GM12891 (cell line): ENCODE measurements around the gene TMEM8B.

Experiments used
- DNase-seq: peaks from one replicate; pipeline ENCODE4 v3.0.0; 2011; ENCODE audit warnings: low spot score; ENCODE audit not compliant: insufficient read length
- FAIRE-seq: peaks from 2 replicates; lab custom pipeline; 2011; peaks lifted over from hg19 to GRCh38; lab: Jason Lieb, UNC
- PAX5 ChIP-seq: IDR thresholded peaks from 2 replicates; pipeline ENCODE4 v1.6.1; 2011; ENCODE audit warnings: low read length, moderate library complexity, mild to moderate bottlenecking; ENCODE audit not compliant: insufficient read depth, severe bottlenecking
- POLR2A ChIP-seq: IDR thresholded peaks from 2 replicates; pipeline ENCODE4 v1.6.1; 2011; ENCODE audit warnings: low read depth, low read length, control low read depth
- POLR2AphosphoS5 ChIP-seq: IDR thresholded peaks from 2 replicates; pipeline ENCODE4 v1.6.1; 2011; ENCODE audit warnings: low read depth, low read length, control low read depth
- POU2F2 ChIP-seq: IDR thresholded peaks from 2 replicates; pipeline ENCODE4 v1.6.1; 2011; ENCODE audit warnings: low read depth, mild to moderate bottlenecking, control low read depth, low read length, moderate library complexity
- SPI1 ChIP-seq: IDR thresholded peaks from 2 replicates; pipeline ENCODE4 v1.6.1; 2011; ENCODE audit warnings: low read depth, low read length, control low read depth
- TAF1 ChIP-seq: IDR thresholded peaks from 2 replicates; pipeline ENCODE4 v1.6.1; 2011; ENCODE audit warnings: low read depth, low read length, control low read depth

The TMEM8B gene

GRCh38 chr9:35810122-35810521, 18.9 kb upstream of the TMEM8B start:
- TF ChIP-seq TAF1: no peak
- TF ChIP-seq POLR2A: no peak
- TF ChIP-seq POLR2AphosphoS5: no peak
- TF ChIP-seq PAX5: no peak
- TF ChIP-seq SPI1: no peak
- no peak for FAIRE-seq
- no peak for DNase-seq

- TF ChIP-seq SPI1: no peak
- TF ChIP-seq POU2F2: no peak
- no peak for TF ChIP-seq TAF1
- no peak for TF ChIP-seq POLR2A
- TF ChIP-seq PAX5: no peak
- no peak for TF ChIP-seq POLR2AphosphoS5
- DNase-seq (no peak), FAIRE-seq (no peak)
Observed at GRCh38 chr9:35811381-35812024, 17.5 kb upstream of the TMEM8B start.

- FAIRE-seq (peak; percentile 99), DNase-seq (peak; percentile 88)
- TF ChIP-seq SPI1: peak; percentile 42; the same call in 1 of the 2 replicates
- TF ChIP-seq POLR2A: no peak
- no peak for TF ChIP-seq PAX5
- peak; percentile 26; the same call in 1 of the 2 replicates for TF ChIP-seq TAF1
- TF ChIP-seq POU2F2: peak; percentile 89; the same call in 1 of the 2 replicates
- TF ChIP-seq POLR2AphosphoS5: no peak
Observed at GRCh38 chr9:35812025-35812602, 16.9 kb upstream of the TMEM8B start, which contains the start of gene SPAG8. TSS of gene SPAG8 (minus strand) at chr9:35812262. CDS start at chr9:35812147, 115 bp downstream.

GRCh38 chr9:35813434-35814105, 15.5 kb upstream of the TMEM8B start:
- FAIRE-seq: peak; percentile 43
- DNase-seq: no peak
- TF ChIP-seq POLR2AphosphoS5 (no peak), TAF1 (no peak), PAX5 (no peak), SPI1 (no peak), POU2F2 (no peak), POLR2A (no peak)

GRCh38 chr9:35814106-35814840, 14.8 kb upstream of the TMEM8B start:
- peak; percentile 5 for FAIRE-seq
- TF ChIP-seq POU2F2 (no peak), POLR2A (peak; percentile 42; the same call in 1 of the 2 replicates), TAF1 (peak; percentile 51; the same call in 1 of the 2 replicates)
- DNase-seq: no peak

- FAIRE-seq (peak; percentile 94), DNase-seq (peak; percentile 94)
- TF ChIP-seq POLR2AphosphoS5 (peak; percentile 86), POU2F2 (no peak), TAF1 (peak; percentile 11; the same call in 1 of the 2 replicates), POLR2A (peak; percentile 68), SPI1 (no peak), PAX5 (peak; percentile 38)
Observed at GRCh38 chr9:35814841-35815543, 14.0 kb upstream of the TMEM8B start, which contains the start of gene HINT2. TSS of gene HINT2 (minus strand) at chr9:35815042. CDS start at chr9:35814979, 63 bp downstream.

GRCh38 chr9:35816708-35817107, 12.3 kb upstream of the TMEM8B start:
- DNase-seq (no peak), FAIRE-seq (no peak)
- no peak for TF ChIP-seq POLR2A
- no peak for TF ChIP-seq POU2F2
- no peak for TF ChIP-seq TAF1
- no peak for TF ChIP-seq PAX5
- TF ChIP-seq SPI1: no peak
- no peak for TF ChIP-seq POLR2AphosphoS5

- no peak for FAIRE-seq
- no peak for TF ChIP-seq PAX5
- TF ChIP-seq POU2F2: no peak
- TF ChIP-seq TAF1: no peak
- TF ChIP-seq SPI1: no peak
- TF ChIP-seq POLR2A: no peak
- TF ChIP-seq POLR2AphosphoS5: no peak
Observed at GRCh38 chr9:35818341-35818740, 10.7 kb upstream of the TMEM8B start.

More at GRCh38 chr9:35818341-35818740, 10.7 kb upstream of the TMEM8B start:
- DNase-seq: no peak
